GM18873 (cell line): Measurements from ENCODE around the gene GASK1A.

Experiments
- ATAC-seq: cut with Tn5 transposase; IDR thresholded peaks from one replicate; pipeline ENCODE4 v1.9.1; 2021; ENCODE audit warnings: mild to moderate bottlenecking, moderate library complexity, moderate number of reproducible peaks; ENCODE audit not compliant: unreplicated experiment, low FRiP score

Gene GASK1A

DNA sequence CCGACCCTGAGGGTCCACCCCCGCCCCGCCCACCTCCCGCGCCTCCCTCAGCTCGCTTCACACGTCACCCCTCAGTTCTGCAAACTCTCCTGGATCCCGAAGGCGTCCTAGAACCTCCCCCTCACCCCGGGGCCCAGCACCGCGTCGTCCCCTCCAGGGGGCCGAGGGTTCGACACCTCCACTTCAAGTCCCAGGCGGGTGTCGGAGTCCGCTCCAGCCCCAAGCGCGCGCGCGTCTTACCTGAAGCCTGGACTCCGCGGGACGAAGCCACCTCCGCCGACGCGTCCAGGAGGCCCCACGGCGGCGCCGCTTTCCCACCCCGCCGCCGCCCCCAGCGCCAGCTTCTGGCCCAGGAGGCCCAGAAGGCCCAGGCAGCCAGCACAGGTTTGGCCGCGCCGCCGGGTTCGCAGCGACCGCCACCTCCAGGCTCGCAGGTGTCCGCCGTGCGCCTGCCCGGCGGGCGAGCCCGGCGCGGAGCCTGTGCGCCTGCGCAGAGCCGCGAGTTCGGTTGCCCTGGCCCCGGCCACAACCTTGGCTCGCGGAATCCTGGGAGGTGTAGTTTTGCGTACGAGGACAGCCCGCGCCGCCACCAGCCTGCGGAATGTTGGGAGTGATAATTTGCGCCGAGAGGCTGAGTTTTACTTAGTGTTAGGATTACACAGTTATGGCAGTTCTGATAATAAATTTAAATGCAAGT, 126.6 kb downstream of the GASK1A start, which contains the start of gene POMGNT2:
POMGNT2 (minus strand) TSS at position 484 of the 697 bp plus-strand sequence. CDS start 24,648 bp downstream, outside the sequence.
- peak; percentile 69 for ATAC-seq

DNA sequence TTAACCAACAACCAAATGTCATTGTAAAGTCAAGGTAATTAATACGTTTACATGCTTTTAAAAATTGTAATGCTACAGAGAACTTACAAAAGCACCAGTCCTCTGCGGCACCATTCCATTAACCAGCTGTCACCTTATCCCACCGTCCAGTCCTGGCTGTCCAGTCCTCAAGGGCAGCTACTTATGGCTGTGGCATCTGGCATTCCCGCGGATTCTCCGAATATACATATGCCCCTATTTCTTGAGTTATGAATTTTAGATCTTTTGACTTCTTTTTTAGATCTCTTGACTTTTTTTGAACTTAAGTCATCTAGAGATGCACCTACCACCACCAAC, 127.2 kb downstream of the GASK1A start:
- no peak for ATAC-seq
